Chondrocyte (in vitro differentiated cells): ENCODE results near the gene GSS. TPM values are rescaled to one million over a fixed set of nuclear protein-coding genes. Genes with fewer than 3 reads are reported as not detected.

Experiments used
- DNase-seq: peaks from one replicate; pipeline ENCODE4 v3.0.0; 2021; ENCODE audit warnings: mixed read lengths, low spot score
- H3K27ac Mint-ChIP-seq: one replicate; pipeline ENCODE4 v1.8.0; 2021; ENCODE audit warnings: mild to moderate bottlenecking, moderate library complexity, mixed read lengths; ENCODE audit not compliant: unreplicated experiment
- H3K27me3 Mint-ChIP-seq: 2 replicates; pipeline ENCODE4 v1.8.0; 2021; ENCODE audit warnings: low read depth, mixed read lengths
- H3K36me3 Mint-ChIP-seq: 2 replicates; pipeline ENCODE4 v1.8.0; 2021; ENCODE audit warnings: low read depth, mixed read lengths
- H3K4me1 Mint-ChIP-seq: 2 replicates; pipeline ENCODE4 v1.8.0; 2021; ENCODE audit warnings: low read depth, mild to moderate bottlenecking, mixed read lengths
- H3K4me3 Mint-ChIP-seq: one replicate; pipeline ENCODE4 v1.8.0; 2021; ENCODE audit warnings: mild to moderate bottlenecking, moderate library complexity, mixed read lengths; ENCODE audit not compliant: unreplicated experiment
- H3K9me3 Mint-ChIP-seq: 2 replicates; pipeline ENCODE4 v1.8.0; 2021; ENCODE audit warnings: low read depth, mixed read lengths
- total RNA-seq: library from RNA; stranded (reverse); gene quantifications from 3 replicates; pipeline ENCODE4 v1.2.1, GENCODE V29; 2021
- TF ChIP-seq, protein P1 (sequence below): fragments of 200-600 bp; sonication (generic); IDR thresholded peaks from 2 replicates; pipeline ENCODE4 v1.5.0; 2021; ENCODE audit warnings: antibody characterized with exemption, mild to moderate bottlenecking, moderate library complexity

Gene GSS
- total RNA-seq, 1 donor from 2014 or later = 57.3 TPM

DNA sequence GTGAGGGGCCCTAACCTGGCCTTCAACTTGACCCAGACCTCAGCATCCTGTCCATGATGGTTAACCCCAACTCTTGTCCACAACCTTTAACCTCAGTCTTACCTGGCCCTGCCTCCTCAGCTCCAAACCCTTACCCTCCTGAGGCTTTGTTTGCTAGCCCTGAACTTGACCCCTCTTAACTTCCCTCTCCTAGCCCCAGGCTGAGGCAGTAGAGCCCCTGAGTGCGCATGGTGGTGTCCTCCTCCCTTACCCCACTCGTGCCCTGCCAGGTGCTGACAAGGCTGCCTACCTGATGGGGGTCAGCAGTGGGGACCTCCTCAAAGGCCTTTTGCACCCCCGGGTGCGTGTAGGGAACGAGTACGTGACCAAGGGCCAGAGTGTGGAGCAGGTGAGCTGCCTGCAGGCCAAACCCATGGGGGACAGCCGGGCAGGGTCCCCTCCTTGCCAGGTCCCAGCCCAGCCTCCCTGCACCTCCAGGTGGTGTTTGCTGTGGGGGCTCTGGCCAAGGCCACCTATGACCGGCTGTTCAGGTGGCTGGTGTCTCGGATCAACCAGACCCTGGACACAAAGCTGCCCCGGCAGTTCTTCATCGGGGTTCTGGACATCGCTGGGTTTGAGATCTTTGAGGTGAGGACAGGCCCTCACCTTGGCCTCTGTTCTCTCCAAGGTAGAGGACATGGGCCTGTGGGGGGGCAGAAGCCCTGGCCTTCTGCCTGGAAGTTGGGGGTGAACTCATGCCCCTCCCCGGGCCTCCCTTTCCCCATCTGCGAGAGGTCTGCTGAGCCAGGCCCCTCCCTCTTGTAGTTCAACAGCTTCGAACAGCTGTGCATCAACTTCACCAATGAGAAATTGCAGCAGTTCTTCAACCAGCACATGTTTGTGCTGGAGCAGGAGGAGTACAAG, 31.9 kb upstream of the GSS start:
- Mint-ChIP-seq H3K27me3 (peaks cover 23% of the 10 kb centered on the region), H3K27ac (no peak overlapping the region), H3K4me3 (no peak overlapping the region), H3K36me3 (no peaks in the 10 kb centered on the region), H3K9me3 (no peaks in the 10 kb centered on the region), H3K4me1 (peaks cover 3% of the 10 kb centered on the region)
- no peak for DNase-seq
- TF ChIP-seq, protein P1, sequence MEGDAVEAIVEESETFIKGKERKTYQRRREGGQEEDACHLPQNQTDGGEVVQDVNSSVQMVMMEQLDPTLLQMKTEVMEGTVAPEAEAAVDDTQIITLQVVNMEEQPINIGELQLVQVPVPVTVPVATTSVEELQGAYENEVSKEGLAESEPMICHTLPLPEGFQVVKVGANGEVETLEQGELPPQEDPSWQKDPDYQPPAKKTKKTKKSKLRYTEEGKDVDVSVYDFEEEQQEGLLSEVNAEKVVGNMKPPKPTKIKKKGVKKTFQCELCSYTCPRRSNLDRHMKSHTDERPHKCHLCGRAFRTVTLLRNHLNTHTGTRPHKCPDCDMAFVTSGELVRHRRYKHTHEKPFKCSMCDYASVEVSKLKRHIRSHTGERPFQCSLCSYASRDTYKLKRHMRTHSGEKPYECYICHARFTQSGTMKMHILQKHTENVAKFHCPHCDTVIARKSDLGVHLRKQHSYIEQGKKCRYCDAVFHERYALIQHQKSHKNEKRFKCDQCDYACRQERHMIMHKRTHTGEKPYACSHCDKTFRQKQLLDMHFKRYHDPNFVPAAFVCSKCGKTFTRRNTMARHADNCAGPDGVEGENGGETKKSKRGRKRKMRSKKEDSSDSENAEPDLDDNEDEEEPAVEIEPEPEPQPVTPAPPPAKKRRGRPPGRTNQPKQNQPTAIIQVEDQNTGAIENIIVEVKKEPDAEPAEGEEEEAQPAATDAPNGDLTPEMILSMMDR = no peak

DNA sequence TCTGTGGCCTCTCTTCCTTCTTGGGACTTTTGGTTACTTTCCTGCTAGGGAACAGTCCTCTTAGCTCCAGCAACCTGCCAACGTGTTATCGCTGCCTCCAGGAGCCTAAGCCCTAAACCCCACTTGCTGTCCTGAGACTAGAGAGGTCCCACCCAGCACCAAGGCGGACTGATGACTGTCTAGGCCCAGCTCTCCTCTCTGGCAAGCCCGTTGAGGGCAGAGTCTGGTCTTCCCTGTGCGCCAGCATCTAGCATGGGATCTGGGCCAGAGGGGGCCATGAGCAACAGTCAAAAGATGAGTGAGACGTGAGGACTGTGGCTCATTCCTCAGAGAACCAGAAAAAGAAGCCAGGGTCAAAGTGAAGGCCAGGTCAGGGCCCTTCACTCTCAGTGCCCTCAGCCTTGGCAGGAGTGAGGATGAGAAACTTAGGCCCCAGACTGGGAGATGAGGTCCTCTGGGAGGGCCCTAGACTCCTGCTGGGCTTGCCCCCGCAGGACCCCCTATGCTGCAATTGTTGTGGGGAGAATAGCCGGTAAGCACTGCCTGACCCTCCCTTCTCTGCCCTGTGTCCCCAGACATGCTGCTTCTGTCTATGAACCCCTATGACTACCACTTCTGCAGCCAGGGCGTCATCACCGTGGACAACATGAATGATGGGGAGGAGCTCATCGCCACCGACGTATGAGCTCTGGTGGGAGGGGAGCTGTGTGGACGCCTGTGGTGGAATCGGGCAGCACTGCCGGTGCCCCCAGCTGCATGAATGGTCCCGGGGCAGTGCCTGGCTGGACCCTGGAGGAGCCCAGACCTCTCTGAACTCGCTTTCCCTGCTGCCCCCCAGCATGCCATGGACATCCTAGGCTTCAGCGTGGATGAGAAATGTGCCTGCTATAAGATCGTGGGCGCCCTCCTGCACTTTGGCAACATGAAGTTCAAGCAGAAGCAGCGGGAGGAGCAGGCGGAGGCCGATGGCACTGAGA, 31.0 kb upstream of the GSS start:
- H3K27ac Mint-ChIP-seq = no peak overlapping the region
- TF ChIP-seq, protein P1 = no peak
- peaks cover 3% of the 10 kb centered on the region for H3K4me1 Mint-ChIP-seq
- H3K4me3 Mint-ChIP-seq = no peak overlapping the region
- H3K27me3 Mint-ChIP-seq = peaks cover 23% of the 10 kb centered on the region
- no peaks in the 10 kb centered on the region for H3K9me3 Mint-ChIP-seq
- no peaks in the 10 kb centered on the region for H3K36me3 Mint-ChIP-seq
- DNase-seq = no peak

DNA sequence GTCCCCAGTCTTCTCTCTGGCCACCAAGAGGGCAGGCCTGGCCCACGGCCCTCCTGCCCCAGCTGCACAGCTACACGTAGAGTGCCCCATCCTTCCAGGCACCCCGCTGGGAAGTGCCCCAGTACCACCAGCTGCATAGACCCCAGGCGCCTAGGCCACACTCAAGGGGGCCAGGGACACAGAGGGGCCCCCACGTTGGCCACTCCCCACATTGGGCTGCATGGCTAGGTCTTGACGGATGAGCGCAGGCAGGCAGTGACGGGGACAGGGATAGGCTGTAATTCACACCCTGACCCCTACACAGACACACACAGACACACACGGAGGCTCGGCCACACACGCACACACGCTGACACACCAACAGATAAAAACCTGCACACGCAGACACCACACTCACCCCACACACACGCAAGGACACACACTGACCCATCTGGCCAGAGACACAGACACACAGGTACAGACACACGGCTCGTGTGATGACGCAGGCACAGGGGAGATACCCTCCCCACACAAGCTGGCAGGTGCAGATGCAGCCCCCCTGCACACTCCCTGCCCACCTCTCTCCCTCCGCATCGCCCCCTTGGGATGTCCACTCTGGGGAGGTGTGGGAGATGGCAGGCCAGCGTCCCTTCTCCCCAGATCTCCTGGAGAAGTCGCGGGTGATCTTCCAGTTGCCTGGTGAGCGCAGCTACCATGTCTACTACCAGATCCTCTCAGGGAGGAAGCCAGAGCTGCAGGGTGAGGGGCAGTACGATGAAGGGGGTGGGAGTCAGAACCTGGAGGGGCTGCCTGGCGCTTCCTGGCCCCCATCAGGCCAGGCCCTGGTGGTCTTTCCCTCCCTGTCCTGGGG, 30.1 kb upstream of the GSS start:
- peaks cover 23% of the 10 kb centered on the region for H3K27me3 Mint-ChIP-seq
- TF ChIP-seq, protein P1 = no peak
- no peak overlapping the region for H3K4me3 Mint-ChIP-seq
- peaks cover 3% of the 10 kb centered on the region for H3K4me1 Mint-ChIP-seq
- no peaks in the 10 kb centered on the region for H3K36me3 Mint-ChIP-seq
- H3K27ac Mint-ChIP-seq = no peak overlapping the region
- H3K9me3 Mint-ChIP-seq = no peaks in the 10 kb centered on the region
- peak; percentile 85 for DNase-seq

DNA sequence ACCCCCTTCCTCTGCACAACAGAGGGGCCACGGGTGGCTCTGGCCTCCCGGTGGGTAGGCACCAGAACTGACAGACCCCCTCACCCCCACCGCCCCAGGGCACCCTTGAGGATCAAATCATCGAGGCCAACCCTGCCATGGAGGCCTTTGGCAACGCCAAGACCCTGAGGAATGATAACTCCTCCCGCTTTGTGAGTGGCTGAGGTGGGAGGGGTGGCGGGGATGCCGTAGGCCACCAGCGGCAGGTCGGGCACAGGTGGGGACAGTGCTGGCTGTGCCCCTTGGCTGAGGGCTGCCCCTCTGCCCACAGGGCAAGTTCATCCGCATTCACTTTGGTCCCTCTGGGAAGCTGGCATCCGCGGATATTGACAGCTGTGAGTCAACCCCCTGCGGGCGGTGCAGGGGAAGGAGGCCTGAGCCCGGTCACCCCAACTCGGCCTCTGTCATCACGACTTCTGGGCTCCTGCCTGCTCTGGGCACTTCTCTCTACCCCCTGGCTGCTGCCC, 29.2 kb upstream of the GSS start:
- DNase-seq = peak; percentile 81
- Mint-ChIP-seq H3K27me3 (peaks cover 23% of the 10 kb centered on the region), H3K9me3 (no peaks in the 10 kb centered on the region), H3K4me1 (peaks cover 3% of the 10 kb centered on the region), H3K36me3 (no peaks in the 10 kb centered on the region), H3K4me3 (no peak overlapping the region), H3K27ac (no peak overlapping the region)
- TF ChIP-seq, protein P1 = no peak
